SK-N-SH treated with all-trans-retinoic acid at 6 μM for 48 hours (cell line): ENCODE data around the gene CDK6.

Experiments
- ATAC-seq: fragments of 200-7000 bp; cut with Tn5 transposase; 3 replicates; pipeline ENCODE4 v1.9.1; 2020; ENCODE audit warnings: mild to moderate bottlenecking, moderate library complexity
- ARNTL ChIP-seq: fragments of 450-650 bp; formaldehyde crosslinking; IDR thresholded peaks from 2 replicates; pipeline ENCODE4 v1.5.0; 2020; ENCODE audit warnings: low read depth, mild to moderate bottlenecking, moderate library complexity, borderline replicate concordance
- BACH2 ChIP-seq: fragments of 250-450 bp; sonication (Bioruptor Pico); IDR thresholded peaks from 2 replicates; pipeline ENCODE4 v1.9.0; 2021; ENCODE audit warnings: mild to moderate bottlenecking, borderline replicate concordance
- CSDC2 ChIP-seq: fragments of 250-450 bp; sonication (Bioruptor Pico); IDR thresholded peaks from 2 replicates; pipeline ENCODE4 v1.5.0; 2020; ENCODE audit warnings: mild to moderate bottlenecking, moderate library complexity
- ESRRG ChIP-seq: fragments of 250-450 bp; sonication (Bioruptor Pico); IDR thresholded peaks from 2 replicates; pipeline ENCODE4 v1.6.1; 2021; ENCODE audit warnings: mild to moderate bottlenecking
- ISL1 ChIP-seq: fragments of 250-450 bp; sonication (Bioruptor Pico); IDR thresholded peaks from 2 replicates; pipeline ENCODE4 v2.1.2; 2022; ENCODE audit warnings: mild to moderate bottlenecking, moderate library complexity
- PATZ1 ChIP-seq: fragments of 250-450 bp; sonication (Bioruptor Pico); IDR thresholded peaks from 2 replicates; pipeline ENCODE4 v1.8.0; 2020; ENCODE audit warnings: mild to moderate bottlenecking, moderate library complexity, borderline replicate concordance
- POU6F1 ChIP-seq: fragments of 250-450 bp; sonication (Bioruptor Pico); IDR thresholded peaks from 2 replicates; pipeline ENCODE4 v1.8.0; 2021; ENCODE audit warnings: low read depth, mild to moderate bottlenecking, moderate library complexity, borderline replicate concordance
- PPARA ChIP-seq: fragments of 250-450 bp; sonication (Bioruptor Pico); IDR thresholded peaks from 2 replicates; pipeline ENCODE4 v1.5.0; 2020; ENCODE audit warnings: mild to moderate bottlenecking, borderline replicate concordance
- RARB ChIP-seq: fragments of 250-450 bp; sonication (Bioruptor Pico); IDR thresholded peaks from 2 replicates; pipeline ENCODE4 v1.8.0; 2021; ENCODE audit warnings: mild to moderate bottlenecking, moderate library complexity
- SNAI2 ChIP-seq: fragments of 250-450 bp; sonication (Bioruptor Pico); IDR thresholded peaks from 2 replicates; pipeline ENCODE4 v1.5.0; 2020; ENCODE audit warnings: mild to moderate bottlenecking, moderate library complexity
- TCF4 ChIP-seq: fragments of 250-450 bp; sonication (Bioruptor Pico); IDR thresholded peaks from 2 replicates; pipeline ENCODE4 v1.8.0; 2021; ENCODE audit warnings: mild to moderate bottlenecking, moderate library complexity, borderline replicate concordance
- TOX ChIP-seq: fragments of 250-450 bp; sonication (Bioruptor Pico); IDR thresholded peaks from 2 replicates; pipeline ENCODE4 v1.8.0; 2021; ENCODE audit warnings: mild to moderate bottlenecking, moderate library complexity, borderline replicate concordance
- TSHZ2 ChIP-seq: fragments of 250-450 bp; sonication (Bioruptor Pico); IDR thresholded peaks from 2 replicates; pipeline ENCODE4 v1.5.0; 2020; ENCODE audit warnings: mild to moderate bottlenecking, moderate library complexity
- ZC3H10 ChIP-seq: fragments of 250-450 bp; sonication (Bioruptor Pico); IDR thresholded peaks from 2 replicates; pipeline ENCODE4 v1.5.1; 2021; ENCODE audit warnings: mild to moderate bottlenecking, moderate library complexity
- ZFP30 ChIP-seq: fragments of 450-650 bp; formaldehyde crosslinking; IDR thresholded peaks from 2 replicates; pipeline ENCODE4 v1.5.0; 2022; ENCODE audit warnings: mild to moderate bottlenecking, moderate library complexity
- ZNF565 ChIP-seq: fragments of 450-650 bp; formaldehyde crosslinking; conservative IDR thresholded peaks from 2 replicates; pipeline ENCODE4 v1.5.0; 2020; ENCODE audit warnings: low read depth, mild to moderate bottlenecking, moderate library complexity
- ZNF8 ChIP-seq: fragments of 450-650 bp; formaldehyde crosslinking; IDR thresholded peaks from 2 replicates; pipeline ENCODE4 v1.5.0; 2020; ENCODE audit warnings: mild to moderate bottlenecking, moderate library complexity

CDK6 gene

GRCh38 chr7:92698237-92698841, 138.0 kb downstream of the CDK6 start (continued):
- TF ChIP-seq TSHZ2 (CRISPR knock-in tag), result peak; percentile 90; the same call in 1 of the 2 replicates

DNA sequence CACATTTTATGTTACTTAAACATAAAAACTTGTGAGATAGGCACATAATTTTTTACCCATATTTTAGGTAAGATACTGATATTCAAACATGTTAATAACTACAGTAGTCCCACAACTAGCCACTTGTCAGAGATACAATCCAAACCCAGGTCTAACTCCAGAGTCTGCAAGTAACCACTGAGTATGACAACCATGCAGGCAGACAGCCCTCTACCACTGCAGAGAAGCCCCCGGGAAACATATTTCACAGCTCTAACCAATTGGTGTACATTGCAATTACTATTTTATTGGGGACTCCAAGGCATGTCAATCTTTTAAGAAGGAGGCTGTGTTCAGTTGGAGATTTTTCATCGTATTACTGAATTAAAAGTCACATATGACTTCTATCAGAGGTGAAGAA, 139.0 kb downstream of the CDK6 start:
- peak; percentile 6; the same call in 1 of the 3 replicates for ATAC-seq
- TF ChIP-seq POU6F1 (CRISPR knock-in tag), result no peak
- TF ChIP-seq TOX, result no peak
- no peak for TF ChIP-seq SNAI2 (CRISPR knock-in tag)
- TF ChIP-seq BACH2, result no peak
- TF ChIP-seq ISL1 (CRISPR knock-in tag), result no peak
- TF ChIP-seq ESRRG (CRISPR knock-in tag), result no peak

GRCh38 chr7:92697012-92697411, 139.4 kb downstream of the CDK6 start:
- TF ChIP-seq ZNF8, result no peak
- no peak for TF ChIP-seq TCF4
- TF ChIP-seq ZNF565 (CRISPR knock-in tag), result no peak
- peak; percentile 92 for TF ChIP-seq ISL1 (CRISPR knock-in tag)
- TF ChIP-seq CSDC2 (CRISPR knock-in tag), result no peak
- TF ChIP-seq RARB (CRISPR knock-in tag), result peak; percentile 58; the same call in 1 of the 2 replicates
- no peak for TF ChIP-seq PPARA (CRISPR knock-in tag)
- no peak for TF ChIP-seq ZFP30 (CRISPR knock-in tag)
- TF ChIP-seq PATZ1, result 0 out of 2 replicates have a peak, but pooled peaks have one; percentile 46
- TF ChIP-seq ARNTL (CRISPR knock-in tag), result no peak
- TF ChIP-seq POU6F1 (CRISPR knock-in tag), result peak; percentile 46; the same call in 1 of the 2 replicates
- TF ChIP-seq TSHZ2 (CRISPR knock-in tag), result no peak
- TF ChIP-seq BACH2, result no peak
- 0 out of 2 replicates have a peak, but pooled peaks have one; percentile 40 for TF ChIP-seq ZC3H10 (CRISPR knock-in tag)
- TF ChIP-seq SNAI2 (CRISPR knock-in tag), result peak; percentile 97
- TF ChIP-seq, all 23 proteins: peak for 6

More at GRCh38 chr7:92697012-92697411, 139.4 kb downstream of the CDK6 start:
- ATAC-seq, result peak; percentile 31
